ENCODE results near the gene OBSL1.

DNA sequence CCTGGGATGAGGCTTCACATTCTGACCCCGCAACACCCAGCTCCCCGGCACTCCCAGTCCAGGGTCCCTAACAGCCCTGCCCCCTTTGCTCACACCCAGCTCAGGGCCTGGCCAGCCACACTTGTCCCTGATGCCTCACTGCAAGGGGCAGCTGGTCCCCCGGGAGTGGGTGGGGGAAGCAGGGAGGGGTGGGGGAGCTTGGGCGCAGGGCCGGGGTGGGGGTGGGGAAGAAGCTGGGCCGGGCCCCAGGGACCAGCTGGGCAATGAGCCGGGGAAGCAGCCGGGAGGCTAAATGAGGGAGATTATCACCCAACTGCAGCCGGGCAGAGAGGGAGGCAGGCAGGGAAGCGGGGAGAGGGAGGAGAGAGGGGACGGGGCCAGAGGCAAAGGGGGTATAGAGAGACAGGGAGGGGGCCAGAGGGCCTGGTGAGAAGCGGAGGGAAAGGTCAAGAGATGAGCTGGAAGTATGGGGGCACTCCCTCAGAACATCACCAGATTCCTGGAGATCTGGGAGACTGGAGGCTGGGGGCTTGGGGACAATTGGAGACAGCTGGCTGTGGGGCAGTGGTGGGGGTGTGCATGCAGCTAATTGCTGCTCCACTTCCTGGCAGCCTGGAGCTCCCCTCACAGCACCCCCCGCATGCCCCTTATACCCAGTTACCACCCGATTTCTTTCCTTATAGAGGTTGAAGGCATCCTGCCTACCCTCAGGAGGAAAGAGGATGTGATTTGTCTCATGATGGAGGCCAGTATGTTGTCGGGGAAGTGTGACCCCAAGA lies 59.6 kb downstream of the OBSL1 start:
- no peak for TF ChIP-seq TAF1 (IDR thresholded peaks at IDR 0.05; ENCODE audit: borderline replicate concordance, low read depth, low read length)
- TF ChIP-seq POLR2A (IDR thresholded peaks at IDR 0.05; ENCODE audit: low read depth, low read length) = no peak
